ENCODE results near the gene PPM1A. TPM values are rescaled to one million over a fixed set of nuclear protein-coding genes. Genes with fewer than 3 reads are reported as not detected.
A peak's percentile ranks its signal among the peaks of the same experiment; 100 is the strongest.

Gene PPM1A
- total and polyA plus RNA-seq, 9 of the 15 experiments (the other 6 are each of a cell fraction or from before 2014, with no cell fraction given) = 5.5 to 23.9 (median 15.2) TPM

- no TSS peak for BruUV-seq (replicated peaks)
- H3K4me1 ChIP-seq (replicated peaks in 1 of 2; ENCODE audit: control insufficient read depth in 2 of 2, insufficient read depth in 2 of 2, low read length in 2 of 2) = no peaks in the 10 kb centered on the region
- H3K9me1 ChIP-seq (ENCODE audit: control insufficient read depth, insufficient read depth, low read length) = no peaks in the 10 kb centered on the region
- no peaks in the 10 kb centered on the region for H3K27me3 ChIP-seq (ENCODE audit: control insufficient read depth in 2 of 2, insufficient read depth in 2 of 2, low read length in 2 of 2)
- no peak overlapping the region for H3K4me3 ChIP-seq
- TF ChIP-seq CBX3 (IDR thresholded peaks at IDR 0.05; ENCODE audit: borderline replicate concordance in 1 of 2, low read length in 2 of 2) = no peak
- no peaks in the 10 kb centered on the region for H3K9me3 ChIP-seq (replicated peaks; ENCODE audit: control insufficient read depth, insufficient read depth, low read depth, low read length)
- ChIA-PET POLR2A (no interaction called here), CTCF (ENCODE audit: low intra/inter-chr PET ratio) (no interaction called here)
- no peak overlapping the region for H2AFZ ChIP-seq (ENCODE audit: low read depth, low read length)
- H3K36me3 ChIP-seq (ENCODE audit: control insufficient read depth, insufficient read depth, low read length) = no peaks in the 10 kb centered on the region
- ATAC-seq (no peak), DNase-seq (ENCODE audit: extremely low read depth in 1 of 4, low spot score in 3 of 4) (no peak), FAIRE-seq (no peak)
- H4K20me1 ChIP-seq (replicated peaks; ENCODE audit: control insufficient read depth, insufficient read depth, low read length) = no peaks in the 10 kb centered on the region
- in situ Hi-C loops (cut with MboI) = loop anchor here (5.0 kb wide), 1 partner anchor 223 kb away; no protein-coding TSS in a partner anchor
- no peak overlapping the region for H3K4me2 ChIP-seq (ENCODE audit: insufficient read depth, low read length)
- H3K27ac ChIP-seq (ENCODE audit: extremely low read depth, low read depth, low read length) = no peak overlapping the region
- 5% methylated on average over 2 of the region's 2 CpGs for WGBS (ENCODE audit: insufficient coverage, low coverage, missing lambda C conversion rate)
- intact Hi-C loops (cut with micrococcal nuclease) = no loop called here
- no peak overlapping the region for H3K9ac ChIP-seq (ENCODE audit: insufficient read depth in 1 of 2, low read depth in 2 of 2, low read length in 2 of 2)
- H3K79me2 ChIP-seq (ENCODE audit: control insufficient read depth, insufficient read depth, low read length) = no peaks in the 10 kb centered on the region
Observed at GRCh38 chr14:60344751-60345150, 95.7 kb downstream of the PPM1A start.

- DNase-seq (ENCODE audit: extremely low read depth in 1 of 4, low spot score in 3 of 4) = no peak
- BruUV-seq (replicated peaks) = no TSS peak
- no peaks in the 10 kb centered on the region for H4K20me1 ChIP-seq (replicated peaks; ENCODE audit: control insufficient read depth, insufficient read depth, low read length)
- no peak overlapping the region for H3K9ac ChIP-seq (ENCODE audit: insufficient read depth in 1 of 2, low read depth in 2 of 2, low read length in 2 of 2)
- no peaks in the 10 kb centered on the region for H3K9me1 ChIP-seq (ENCODE audit: control insufficient read depth, insufficient read depth, low read length)
- in situ Hi-C loops (cut with MboI) (loop anchor here (5.0 kb wide), 1 partner anchor 221 kb away; no protein-coding TSS in a partner anchor), intact Hi-C loops (cut with micrococcal nuclease) (no loop called here)
- H3K27me3 ChIP-seq (ENCODE audit: control insufficient read depth in 2 of 2, insufficient read depth in 2 of 2, low read length in 2 of 2) = no peaks in the 10 kb centered on the region
- no peaks in the 10 kb centered on the region for H3K36me3 ChIP-seq (ENCODE audit: control insufficient read depth, insufficient read depth, low read length)
- FAIRE-seq = no peak
- H3K79me2 ChIP-seq (ENCODE audit: control insufficient read depth, insufficient read depth, low read length) = no peaks in the 10 kb centered on the region
- no peak for ATAC-seq
- ChIA-PET CTCF (ENCODE audit: low intra/inter-chr PET ratio) (no interaction called here), POLR2A (no interaction called here)
- H2AFZ ChIP-seq (ENCODE audit: low read depth, low read length) = 0 out of 2 replicates have a peak overlapping the region, but pooled peaks have one; percentile 23
- H3K9me3 ChIP-seq (replicated peaks; ENCODE audit: control insufficient read depth, insufficient read depth, low read depth, low read length) = no peaks in the 10 kb centered on the region
- H3K4me3 ChIP-seq = no peak overlapping the region
- H3K27ac ChIP-seq (ENCODE audit: extremely low read depth, low read depth, low read length) = no peak overlapping the region
- no peaks in the 10 kb centered on the region; a peak in 1 of 5 replicates for H3K4me1 ChIP-seq (replicated peaks in 1 of 2; ENCODE audit: control insufficient read depth in 2 of 2, insufficient read depth in 2 of 2, low read length in 2 of 2)
- WGBS (ENCODE audit: insufficient coverage, low coverage, missing lambda C conversion rate) = 31% methylated on average over 2 of the region's 2 CpGs
- no peak overlapping the region for H3K4me2 ChIP-seq (ENCODE audit: insufficient read depth, low read length)
- TF ChIP-seq YBX1 (IDR thresholded peaks at IDR 0.05) (no peak), ZNF79 (CRISPR knock-in tag; IDR thresholded peaks at IDR 0.05; ENCODE audit: low read depth) (no peak), MAZ (CRISPR knock-in tag; conservative IDR thresholded peaks at IDR 0.05 in 1 of 2, IDR thresholded peaks at IDR 0.05 in 1 of 2) (no peak), GTF3C2 (IDR thresholded peaks at IDR 0.05; ENCODE audit: borderline replicate concordance, extremely low read depth, insufficient read length) (no peak), MCM5 (IDR thresholded peaks at IDR 0.05; ENCODE audit: low read depth) (no peak), XRCC4 (IDR thresholded peaks at IDR 0.05; ENCODE audit: extremely low read depth, insufficient read depth, insufficient read length) (no peak), GATA2 (CRISPR knock-in tag; IDR thresholded peaks at IDR 0.05) (no peak), ZBTB8A (IDR thresholded peaks at IDR 0.05; ENCODE audit: partially characterized antibody) (no peak), ETS2 (tag; IDR thresholded peaks at IDR 0.05; ENCODE audit: borderline replicate concordance, poor library complexity, severe bottlenecking) (no peak), KHSRP (IDR thresholded peaks at IDR 0.05) (no peak), RHOXF2B (CRISPR knock-in tag; conservative IDR thresholded peaks at IDR 0.05) (no peak), ZBTB9 (CRISPR knock-in tag; IDR thresholded peaks at IDR 0.05) (no peak)
Observed at GRCh38 chr14:60346706-60347105, 97.7 kb downstream of the PPM1A start.

All from K562 (cell line).